DMS114 treated with DMSO at 0.1 percent for 48 hours (cell line): ENCODE measurements around the gene MARCHF10.

Experiments used
- DNase-seq: peaks from one replicate; lab custom pipeline; 2025; ENCODE audit not compliant: unreplicated experiment; lab: John Stamatoyannopoulos, UW

The MARCHF10 gene

GRCh38 chr17:62720126-62720850, 87.8 kb downstream of the MARCHF10 start:
- no peak for DNase-seq

DNA sequence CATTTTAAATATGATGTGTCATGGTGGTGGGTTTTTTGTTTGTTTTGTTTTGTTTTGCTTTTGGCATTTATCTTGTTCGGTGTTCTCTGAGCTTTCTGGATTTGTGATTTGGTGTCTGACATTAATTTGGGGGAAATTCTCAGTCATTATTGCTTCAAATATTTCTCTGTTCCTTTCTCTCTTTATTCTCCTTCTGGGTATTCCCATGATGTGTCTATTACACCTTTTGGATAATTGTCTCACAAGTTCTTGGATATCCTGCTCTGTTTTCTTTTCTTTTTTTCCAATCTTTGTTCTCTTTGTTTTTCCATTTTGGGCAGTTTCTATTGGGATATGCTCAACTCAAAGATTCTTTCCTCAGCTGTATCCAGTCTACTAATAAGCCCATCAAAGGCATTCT, 88.5 kb downstream of the MARCHF10 start:
- no peak for DNase-seq

DNA sequence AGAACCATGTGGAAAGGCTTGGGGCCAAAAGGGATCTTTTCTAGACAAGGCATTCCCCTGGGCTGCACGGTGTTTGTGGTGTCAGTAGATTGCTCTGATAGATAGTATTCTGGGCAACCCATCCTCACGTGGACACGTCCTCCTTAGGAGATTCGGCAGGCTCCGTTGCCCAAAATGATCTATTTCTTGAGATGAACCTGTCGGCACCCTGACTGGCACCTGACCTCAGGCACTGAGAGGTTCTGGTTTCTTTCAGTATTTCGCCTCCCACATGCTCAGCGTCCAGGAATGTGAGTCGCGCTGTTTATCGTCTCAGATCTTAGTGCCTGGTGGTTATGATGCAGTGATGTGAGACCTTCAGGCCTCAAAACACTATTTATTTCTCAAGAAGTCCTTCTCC, 89.7 kb downstream of the MARCHF10 start:
- DNase-seq = no peak

- no peak for DNase-seq
Measured at GRCh38 chr17:62717889-62718288, 90.2 kb downstream of the MARCHF10 start.

- no peak for DNase-seq
Measured at GRCh38 chr17:62717589-62717855, 90.6 kb downstream of the MARCHF10 start.

DNA sequence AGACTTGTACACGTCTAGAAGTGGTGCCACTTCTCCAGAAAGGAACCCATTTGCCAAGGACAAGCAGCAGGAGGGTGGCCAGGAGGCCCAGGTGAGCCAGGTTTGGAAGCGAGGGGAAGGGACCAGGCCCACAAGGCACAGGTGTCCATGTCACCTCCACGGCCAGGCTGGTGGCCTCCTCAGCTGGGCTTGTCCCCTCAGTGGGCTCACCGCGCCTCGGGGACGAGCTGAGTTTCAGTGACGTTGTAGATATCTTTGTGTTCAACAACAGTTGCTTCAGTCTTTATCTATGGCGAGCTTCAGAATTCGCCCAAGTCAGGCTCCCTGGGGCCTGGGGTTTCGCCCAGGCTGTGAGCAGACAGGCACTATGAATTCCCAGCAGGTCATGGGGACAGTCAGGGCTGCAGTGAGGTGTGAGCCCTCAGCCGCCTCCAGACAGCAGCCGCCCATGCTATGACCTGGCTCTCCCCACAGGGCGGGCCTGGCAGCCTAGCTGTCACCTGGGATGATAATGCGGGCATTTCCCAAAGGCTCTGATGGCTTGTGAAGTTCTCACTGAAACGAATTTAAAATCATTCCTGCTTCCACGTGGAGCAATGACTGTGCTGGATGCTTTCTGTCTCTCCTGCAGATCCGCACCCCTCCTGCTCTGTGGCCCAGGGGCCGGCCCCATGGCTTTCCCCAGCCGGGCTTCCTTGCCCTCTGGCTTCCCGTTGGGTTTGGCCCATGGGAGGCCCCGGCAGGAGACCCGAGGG, 91.1 kb downstream of the MARCHF10 start:
- no peak for DNase-seq

GRCh38 chr17:62715882-62716390, 92.2 kb downstream of the MARCHF10 start:
- no peak for DNase-seq

GRCh38 chr17:62714016-62714777, 93.9 kb downstream of the MARCHF10 start:
- no peak for DNase-seq

GRCh38 chr17:62713086-62713881, 94.8 kb downstream of the MARCHF10 start:
- DNase-seq = no peak

GRCh38 chr17:62712171-62712581, 95.9 kb downstream of the MARCHF10 start:
- DNase-seq = no peak

GRCh38 chr17:62708587-62708986, 99.5 kb downstream of the MARCHF10 start:
- no peak for DNase-seq

GRCh38 chr17:62707425-62707739, 100.7 kb downstream of the MARCHF10 start:
- no peak for DNase-seq

- DNase-seq = no peak
Measured at GRCh38 chr17:62706598-62707424, 101.3 kb downstream of the MARCHF10 start.

GRCh38 chr17:62705778-62706597, 102.1 kb downstream of the MARCHF10 start:
- DNase-seq = no peak

GRCh38 chr17:62705156-62705777, 102.8 kb downstream of the MARCHF10 start:
- DNase-seq = no peak

GRCh38 chr17:62704381-62704971, 103.6 kb downstream of the MARCHF10 start:
- DNase-seq = no peak

- DNase-seq = peak; percentile 7
Measured at GRCh38 chr17:62703776-62704380, 104.2 kb downstream of the MARCHF10 start.

DNA sequence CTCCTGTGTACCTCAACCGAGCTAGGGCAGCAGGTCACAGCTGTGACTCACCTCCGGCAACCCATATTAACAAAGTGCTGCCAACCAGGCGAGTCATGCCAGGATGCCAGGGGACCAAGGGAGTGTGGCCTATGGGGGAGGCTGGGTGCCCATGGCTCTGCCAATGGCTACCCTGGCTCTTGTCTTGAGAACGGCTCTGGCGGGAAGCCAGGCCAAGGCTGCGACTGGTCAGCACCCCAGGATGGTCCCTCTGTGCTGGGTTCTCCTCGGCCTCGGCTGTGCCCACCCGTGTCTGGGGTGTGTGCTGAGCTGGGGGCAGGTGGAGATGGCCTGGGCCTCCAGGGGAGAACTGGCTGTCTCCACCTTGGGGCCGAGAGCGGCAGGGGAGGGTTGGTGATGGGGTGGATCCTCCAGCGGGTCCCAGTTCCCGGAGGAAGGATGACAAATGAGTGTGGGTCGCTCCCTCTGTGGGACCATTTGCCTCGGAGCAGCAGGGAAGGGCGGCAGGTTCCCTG, 104.8 kb downstream of the MARCHF10 start:
- DNase-seq = no peak
